IMR-90 (cell line): ENCODE results near the gene ESR1.

Experiments used
- CEBPB ChIP-seq: IDR thresholded peaks from 2 replicates; pipeline ENCODE4 v1.6.1; 2012; ENCODE audit warnings: low read depth, low read length, improper control_type of control experiment
- CTCF ChIP-seq: conservative IDR thresholded peaks from 2 replicates; pipeline ENCODE4 v1.5.1; 2012; ENCODE audit warnings: mild to moderate bottlenecking, low read depth, low read length, improper control_type of control experiment
- POLR2A ChIP-seq: IDR thresholded peaks from 2 replicates; pipeline ENCODE4 v1.6.1; 2012; ENCODE audit warnings: mild to moderate bottlenecking, low read depth, low read length
- RAD21 ChIP-seq: IDR thresholded peaks from 2 replicates; pipeline ENCODE4 v1.6.1; 2012; ENCODE audit warnings: low read length, improper control_type of control experiment
- RCOR1 ChIP-seq: IDR thresholded peaks from 2 replicates; pipeline ENCODE4 v1.6.1; 2012; ENCODE audit warnings: mild to moderate bottlenecking, low read length, improper control_type of control experiment; ENCODE audit not compliant: insufficient replicate concordance
- TF ChIP-seq, protein P1 (sequence below): fragments of 150-350 bp; IDR thresholded peaks from 2 replicates; pipeline ENCODE4 v1.6.1; 2016; ENCODE audit warnings: low read depth, mild to moderate bottlenecking, low read length, moderate library complexity, borderline replicate concordance

GRCh38 chr6:151808371-151809241 is 1.1 kb downstream of the ESR1 start:
- TF ChIP-seq CTCF (no peak), POLR2A (no peak), CEBPB (no peak), RAD21 (no peak), RCOR1 (no peak)
- TF ChIP-seq, protein P1, sequence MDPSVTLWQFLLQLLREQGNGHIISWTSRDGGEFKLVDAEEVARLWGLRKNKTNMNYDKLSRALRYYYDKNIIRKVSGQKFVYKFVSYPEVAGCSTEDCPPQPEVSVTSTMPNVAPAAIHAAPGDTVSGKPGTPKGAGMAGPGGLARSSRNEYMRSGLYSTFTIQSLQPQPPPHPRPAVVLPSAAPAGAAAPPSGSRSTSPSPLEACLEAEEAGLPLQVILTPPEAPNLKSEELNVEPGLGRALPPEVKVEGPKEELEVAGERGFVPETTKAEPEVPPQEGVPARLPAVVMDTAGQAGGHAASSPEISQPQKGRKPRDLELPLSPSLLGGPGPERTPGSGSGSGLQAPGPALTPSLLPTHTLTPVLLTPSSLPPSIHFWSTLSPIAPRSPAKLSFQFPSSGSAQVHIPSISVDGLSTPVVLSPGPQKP: no peak
